Stomach (tissue), 9 donors: Measurements from ENCODE around the gene ZGLP1. TPM values are rescaled to one million over a fixed set of nuclear protein-coding genes. Genes with fewer than 3 reads are reported as not detected.

Source experiments
- DNase-seq, 2 donors: peaks; one replicate each; pipeline versions ENCODE4 v3.0.0 to v3.0.0-alpha.2; 2013 to 2019
- H3K27ac ChIP-seq, 5 donors: fragments of 200-600 bp in 4 of 5; sonication (generic) in 4 of 5; one replicate each; pipeline ENCODE4 v1.5.1; 2013 to 2019; ENCODE audit warnings: mild to moderate bottlenecking in 1 of 5, moderate library complexity in 1 of 5
- H3K27me3 ChIP-seq, 3 donors: fragments of 200-600 bp; sonication (generic); one replicate each; pipeline ENCODE4 v1.5.1; 2017 to 2019; ENCODE audit warnings: mixed run types in 1 of 3
- H3K36me3 ChIP-seq, 4 donors: fragments of 200-600 bp; sonication (generic); 1 replicate in 3 of 4; 2 replicates in 1 of 4; pipeline ENCODE4 v1.5.1; 2016 to 2019
- H3K4me1 ChIP-seq, 4 donors: fragments of 200-600 bp; sonication (generic); one replicate each; pipeline ENCODE4 v1.5.1; 2016 to 2019
- H3K4me3 ChIP-seq, 4 donors: fragments of 200-600 bp; sonication (generic) in 3 of 4; one replicate each; pipeline ENCODE4 v1.5.1; 2016 to 2019; ENCODE audit warnings: mild to moderate bottlenecking in 1 of 4
- H3K9me3 ChIP-seq, 4 donors: fragments of 200-600 bp; sonication (generic); one replicate each; pipeline ENCODE4 v1.5.1; 2016 to 2019
- EP300 ChIP-seq: sonication (generic); formaldehyde crosslinking; IDR thresholded peaks from one replicate; pipeline ENCODE4 v1.6.1; 2017; ENCODE audit warnings: antibody characterized with exemption
- POLR2A ChIP-seq, 4 donors: fragments of 450-650 bp; IDR thresholded peaks; one replicate each; pipeline ENCODE4 v1.6.1; 2016; ENCODE audit warnings: antibody characterized with exemption in 4 of 4, control low read depth in 2 of 4, mild to moderate bottlenecking in 1 of 4, moderate library complexity in 1 of 4
- POLR2AphosphoS5 ChIP-seq, 3 donors: sonication (generic); formaldehyde crosslinking; IDR thresholded peaks; one replicate each; pipeline ENCODE4 v1.6.1; 2016; ENCODE audit warnings: antibody characterized with exemption in 3 of 3
- WGBS, 5 donors: extraction: QIAGEN DNeasy Blood & Tissue Kit in 3 of 5; methylation state at CpG; one replicate each; pipeline versions ENCODE4 v1.1.5 to v1.1.7; 2013 to 2018; 5-methylcytosine and 5-hydroxymethylcytosine counted together
- intact Hi-C: fragments of 100-400 bp; cut with DNase I; formaldehyde crosslinking; loops from one replicate; pipeline ENCODE4 v1.15.1; 2023; ENCODE audit warnings: low total_unique reads
- polyA plus RNA-seq, 3 donors: library from polyadenylated mRNA; stranded (reverse); fragments of 200-250 nt; gene quantifications; one replicate each; pipeline ENCODE4 v1.2.3, GENCODE V29; 2013
- small RNA-seq, 4 donors: library from RNA; depleted of rRNA; stranded (forward); fragments of <200 nt; gene quantifications; one replicate each; pipeline ENCODE3, GENCODE V24; 2016
- total RNA-seq, 5 donors: library from RNA; depleted of rRNA; stranded (reverse); fragments of >200 nt; gene quantifications; one replicate each; pipeline versions ENCODE4 v1.1.0 to v1.2.3, GENCODE V29; 2014 to 2016
- TF ChIP-seq, protein P1 (sequence below), 7 experiments: fragments of 450-650 bp in 4 of 7; fragments of 200-600 bp in 3 of 7; sonication (generic) in 3 of 7; IDR thresholded peaks; one replicate each; pipeline ENCODE4 v1.5.1; 2016 to 2019; ENCODE audit warnings: antibody characterized with exemption in 7 of 7, control low read depth in 2 of 7, mild to moderate bottlenecking in 1 of 7
- donor health status: healthy with polysubstance abuse.
- donor health status: Bipolar disorder and iron deficiency.
- donor health status: healthy.

The ZGLP1 gene
- total and polyA plus RNA-seq, 8 donors, result 2.2 to 8.6 (median 3.7) TPM; not detected in 3

DNA sequence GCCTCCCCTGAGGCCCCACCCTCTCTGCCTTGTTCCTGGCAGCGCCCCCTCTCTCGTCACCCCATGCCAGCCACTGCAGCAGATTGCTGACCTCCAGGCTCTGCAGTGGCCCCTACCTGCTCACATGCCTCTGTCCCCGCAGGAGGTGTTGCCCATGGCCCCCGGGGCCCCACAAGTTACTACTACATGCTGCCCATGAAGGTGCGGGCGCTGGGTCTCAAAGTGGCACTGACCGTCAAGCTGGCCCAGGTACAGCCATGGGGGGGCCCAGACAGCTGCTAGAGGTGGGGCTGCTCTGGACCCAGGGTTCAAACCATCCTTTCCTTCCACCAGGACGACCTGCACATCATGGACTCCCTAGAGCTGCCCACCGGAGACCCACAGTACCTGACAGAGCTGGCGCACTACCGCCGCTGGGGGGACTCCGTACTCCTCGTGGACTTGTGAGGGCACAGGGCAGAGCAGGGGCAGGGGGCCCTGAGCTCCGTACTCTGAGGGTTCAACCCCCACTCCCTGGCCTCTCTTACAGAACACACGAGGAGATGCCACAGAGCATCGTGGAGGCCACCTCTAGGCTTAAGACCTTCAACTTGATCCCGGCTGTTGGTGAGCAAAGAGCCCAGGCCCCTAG, 51.4 kb downstream of the ZGLP1 start:
- intact Hi-C loops, result loop anchor here (10.0 kb wide), 1 partner anchor 143 kb away; the partner anchor contains the start of genes EIF3G and P2RY11
- H3K27ac ChIP-seq, result no peak overlapping the region
- no peak for TF ChIP-seq EP300
- TF ChIP-seq, protein P1, sequence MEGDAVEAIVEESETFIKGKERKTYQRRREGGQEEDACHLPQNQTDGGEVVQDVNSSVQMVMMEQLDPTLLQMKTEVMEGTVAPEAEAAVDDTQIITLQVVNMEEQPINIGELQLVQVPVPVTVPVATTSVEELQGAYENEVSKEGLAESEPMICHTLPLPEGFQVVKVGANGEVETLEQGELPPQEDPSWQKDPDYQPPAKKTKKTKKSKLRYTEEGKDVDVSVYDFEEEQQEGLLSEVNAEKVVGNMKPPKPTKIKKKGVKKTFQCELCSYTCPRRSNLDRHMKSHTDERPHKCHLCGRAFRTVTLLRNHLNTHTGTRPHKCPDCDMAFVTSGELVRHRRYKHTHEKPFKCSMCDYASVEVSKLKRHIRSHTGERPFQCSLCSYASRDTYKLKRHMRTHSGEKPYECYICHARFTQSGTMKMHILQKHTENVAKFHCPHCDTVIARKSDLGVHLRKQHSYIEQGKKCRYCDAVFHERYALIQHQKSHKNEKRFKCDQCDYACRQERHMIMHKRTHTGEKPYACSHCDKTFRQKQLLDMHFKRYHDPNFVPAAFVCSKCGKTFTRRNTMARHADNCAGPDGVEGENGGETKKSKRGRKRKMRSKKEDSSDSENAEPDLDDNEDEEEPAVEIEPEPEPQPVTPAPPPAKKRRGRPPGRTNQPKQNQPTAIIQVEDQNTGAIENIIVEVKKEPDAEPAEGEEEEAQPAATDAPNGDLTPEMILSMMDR (IDR thresholded peaks at IDR 0.05), result no peak
- TF ChIP-seq POLR2A (IDR thresholded peaks at IDR 0.05), result no peak
- H3K36me3 ChIP-seq, result peaks cover 44 to 66% (median 56%) of the 10 kb centered on the region in 4 donors
- H3K9me3 ChIP-seq, result no peaks in the 10 kb centered on the region
- H3K4me3 ChIP-seq, result no peak overlapping the region
- WGBS, 5 donors, result 92 to 96% (median 95%) methylated on average over 16 to 18 of the region's 18 CpGs
- no peak for DNase-seq
- H3K27me3 ChIP-seq, result no peaks in the 10 kb centered on the region
- peaks cover 10 to 44% (median 27%) of the 10 kb centered on the region in 4 donors for H3K4me1 ChIP-seq

DNA sequence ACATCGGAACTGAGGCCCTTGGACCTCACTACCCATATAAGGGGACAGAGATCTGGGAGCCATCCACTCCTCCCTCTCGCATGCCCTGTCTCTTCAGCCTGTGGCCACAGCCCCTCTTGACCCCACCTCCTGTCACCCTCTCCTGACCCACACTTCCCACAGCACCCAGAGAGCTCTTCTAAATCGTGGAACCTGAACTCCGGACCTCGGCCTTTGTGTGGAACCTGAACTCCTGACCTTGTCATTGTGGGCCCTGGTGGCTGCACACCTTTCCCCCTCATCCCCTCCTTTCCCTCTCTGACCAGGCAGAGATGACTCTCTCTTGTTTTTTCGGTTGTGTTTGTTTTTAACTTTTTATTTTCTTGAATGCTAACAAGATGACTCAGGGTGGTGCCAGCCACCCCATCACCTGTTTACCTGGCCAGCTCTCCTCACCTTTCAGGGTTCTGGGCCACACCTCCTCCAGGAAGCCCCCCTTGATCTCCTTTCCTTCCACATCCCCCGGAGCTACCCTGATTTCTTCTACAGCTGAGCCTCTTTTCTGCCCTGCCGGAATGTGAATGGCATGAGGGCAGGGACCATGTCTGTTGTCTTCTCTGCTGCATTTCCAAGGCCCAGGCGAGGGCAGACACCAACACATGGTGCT, 52.5 kb downstream of the ZGLP1 start:
- Histone ChIP-seq H3K27me3 (no peaks in the 10 kb centered on the region), H3K36me3 (peaks cover 44 to 66% (median 56%) of the 10 kb centered on the region in 4 donors), H3K4me3 (no peak overlapping the region), H3K9me3 (no peaks in the 10 kb centered on the region), H3K4me1 (peaks cover 16 to 53% (median 37%) of the 10 kb centered on the region in 4 donors), H3K27ac (no peak overlapping the region)
- TF ChIP-seq EP300, result no peak
- no peak for TF ChIP-seq POLR2A (IDR thresholded peaks at IDR 0.05)
- no peak for TF ChIP-seq POLR2AphosphoS5 (IDR thresholded peaks at IDR 0.05)
- TF ChIP-seq, protein P1 (IDR thresholded peaks at IDR 0.05), result no peak
- WGBS, 5 donors, result 79 to 84% (median 80%) methylated on average over 7 to 9 of the region's 9 CpGs
- DNase-seq, result no peak
- intact Hi-C loops, result loop anchor here (10.0 kb wide), 1 partner anchor 142 kb away; the partner anchor contains the start of genes EIF3G and P2RY11

DNA sequence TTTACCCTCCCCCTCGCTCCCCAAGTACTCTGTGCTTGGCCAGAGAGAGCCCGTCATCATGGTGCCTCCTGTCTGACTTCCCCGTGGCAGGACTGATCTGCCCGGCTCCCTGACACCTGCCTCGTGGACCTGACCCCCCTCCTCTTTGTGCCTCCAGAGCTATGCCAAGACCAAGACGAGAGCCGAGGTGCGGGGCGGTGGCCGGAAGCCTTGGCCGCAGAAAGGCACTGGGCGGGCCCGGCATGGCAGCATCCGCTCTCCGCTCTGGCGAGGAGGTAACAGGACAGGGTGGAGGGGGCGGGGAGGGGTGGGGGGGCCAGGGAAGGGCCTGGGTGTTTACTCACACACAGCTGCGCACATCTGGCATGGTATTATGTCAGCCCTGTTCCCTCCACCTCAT, 53.1 kb downstream of the ZGLP1 start:
- peaks cover 16 to 52% (median 38%) of the 10 kb centered on the region in 4 donors for H3K4me1 ChIP-seq
- peaks cover 44 to 66% (median 56%) of the 10 kb centered on the region in 4 donors for H3K36me3 ChIP-seq
- no peak overlapping the region for H3K27ac ChIP-seq
- TF ChIP-seq, protein P1 (IDR thresholded peaks at IDR 0.05), result no peak
- TF ChIP-seq POLR2A (IDR thresholded peaks at IDR 0.05) (no peak), EP300 (no peak), POLR2AphosphoS5 (IDR thresholded peaks at IDR 0.05) (no peak)
- intact Hi-C loops, result loop anchor here (10.0 kb wide), 1 partner anchor 142 kb away; the partner anchor contains the start of genes EIF3G and P2RY11
- H3K4me3 ChIP-seq, result no peak overlapping the region
- WGBS, 5 donors, result 80 to 88% (median 82%) methylated on average over 13 to 18 of the region's 18 CpGs
- no peak for DNase-seq
- no peaks in the 10 kb centered on the region for H3K9me3 ChIP-seq
- no peaks in the 10 kb centered on the region for H3K27me3 ChIP-seq

DNA sequence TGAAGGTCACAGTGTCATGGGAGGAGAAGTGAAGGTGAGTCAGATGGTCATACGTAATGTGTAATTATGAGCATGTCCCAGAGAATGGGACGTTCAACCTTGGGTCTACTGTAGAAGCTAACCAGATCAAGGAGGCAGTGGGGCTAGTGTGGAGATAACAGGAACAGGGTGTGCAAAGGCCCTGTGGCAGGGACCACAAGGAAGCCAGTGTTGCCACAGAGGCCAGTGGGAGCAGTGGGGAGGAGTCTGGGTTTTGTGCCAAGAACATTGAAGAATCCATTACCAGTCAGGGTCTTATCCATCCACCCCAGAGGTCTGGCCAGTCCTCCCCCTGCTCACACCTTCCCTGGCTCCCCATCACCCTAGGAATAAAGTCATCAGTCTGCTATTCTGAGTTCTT, 54.3 kb downstream of the ZGLP1 start:
- Histone ChIP-seq H3K9me3 (no peaks in the 10 kb centered on the region), H3K36me3 (peaks cover 44 to 66% (median 56%) of the 10 kb centered on the region in 4 donors), H3K4me3 (no peak overlapping the region), H3K27ac (no peak overlapping the region), H3K4me1 (peaks cover 16 to 50% (median 43%) of the 10 kb centered on the region in 4 donors), H3K27me3 (no peaks in the 10 kb centered on the region)
- WGBS, 5 donors, result 80 to 92% (median 85%) methylated on average over 2 of the region's 2 CpGs
- intact Hi-C loops, result loop anchor here (10.0 kb wide), 1 partner anchor 141 kb away; the partner anchor contains the start of genes EIF3G and P2RY11
- DNase-seq, result no peak
- TF ChIP-seq POLR2A (IDR thresholded peaks at IDR 0.05) (no peak), POLR2AphosphoS5 (IDR thresholded peaks at IDR 0.05) (no peak), EP300 (no peak)
- TF ChIP-seq, protein P1 (IDR thresholded peaks at IDR 0.05), result no peak

Small RNA genes within 50 kb of the gene (small RNA-seq; reads per million reads assigned to genes)
- 0 reads per million in 4 donors for gene AC011511.1
- 0 reads per million in 4 donors for gene AC011511.4

Other genes starting within 250 kb of the ZGLP1 start
- gene SHFL, start 223.5 kb downstream of the ZGLP1 start, total RNA-seq, result 10 to 100 TPM in 4 of 5 donors, 1 to 10 TPM in 1; 7.0 to 62.0 (median 21.4) TPM
- 10 to 100 TPM; 25.3 to 34.1 (median 25.7) TPM for gene SHFL, start 223.5 kb downstream of the ZGLP1 start, polyA plus RNA-seq
- 1 to 10 TPM in 2 of 5 donors, not detected in 3; 5.1 to 5.2 TPM for gene ANGPTL6, start 207.1 kb downstream of the ZGLP1 start, total RNA-seq
- 1 to 10 TPM in 1 of 3 donors, under 1 TPM in 2; 0.68 to 2.3 (median 0.75) TPM for gene ANGPTL6, start 207.1 kb downstream of the ZGLP1 start, polyA plus RNA-seq
- 10 to 100 TPM in 4 of 5 donors, 1 to 10 TPM in 1; 1.2 to 39.7 (median 20.4) TPM for gene PPAN, start 203.5 kb downstream of the ZGLP1 start, total RNA-seq
- 10 to 100 TPM; 33.8 to 52.3 (median 41.4) TPM for gene PPAN, start 203.5 kb downstream of the ZGLP1 start, polyA plus RNA-seq
- 10 to 100 TPM in 2 of 5 donors, 1 to 10 TPM in 3; 1.8 to 24.8 (median 3.2) TPM for gene P2RY11, start 198.1 kb downstream of the ZGLP1 start, total RNA-seq
- 1 to 10 TPM; 4.9 to 7.8 (median 5.1) TPM for gene P2RY11, start 198.1 kb downstream of the ZGLP1 start, polyA plus RNA-seq
- gene EIF3G, start 189.9 kb downstream of the ZGLP1 start, total RNA-seq, result 100 to 1,000 TPM; 144 to 324 (median 252) TPM
- gene EIF3G, start 189.9 kb downstream of the ZGLP1 start, polyA plus RNA-seq, result 100 to 1,000 TPM; 206 to 324 (median 225) TPM
- 10 to 100 TPM; 32.1 to 92.0 (median 58.9) TPM for gene DNMT1, start 114.9 kb downstream of the ZGLP1 start, total RNA-seq
- gene DNMT1, start 114.9 kb downstream of the ZGLP1 start, polyA plus RNA-seq, result 10 to 100 TPM; 16.6 to 29.3 (median 23.2) TPM
- gene S1PR2, start 78.5 kb downstream of the ZGLP1 start, total RNA-seq, result 10 to 100 TPM in 1 of 5 donors, 1 to 10 TPM in 1, under 1 TPM in 2, not detected in 1; 0.29 to 11.7 (median 5.1) TPM
- gene S1PR2, start 78.5 kb downstream of the ZGLP1 start, polyA plus RNA-seq, result 1 to 10 TPM; 2.4 to 2.9 (median 2.7) TPM
- gene MRPL4, start 57.6 kb downstream of the ZGLP1 start, total RNA-seq, result 100 to 1,000 TPM in 1 of 5 donors, 10 to 100 TPM in 4; 16.1 to 314 (median 58.4) TPM
- 10 to 100 TPM; 48.7 to 53.1 (median 51.8) TPM for gene MRPL4, start 57.6 kb downstream of the ZGLP1 start, polyA plus RNA-seq
- gene ICAM1, start 38.7 kb downstream of the ZGLP1 start, total RNA-seq, result 10 to 100 TPM in 2 of 5 donors, 1 to 10 TPM in 3; 2.3 to 15.6 (median 8.7) TPM
- 1 to 10 TPM; 7.9 to 9.5 (median 8.8) TPM for gene ICAM1, start 38.7 kb downstream of the ZGLP1 start, polyA plus RNA-seq
- 1 to 10 TPM in 1 of 5 donors, not detected in 4; 1.9 TPM for gene ICAM4, start 22.9 kb downstream of the ZGLP1 start, total RNA-seq
- gene ICAM4, start 22.9 kb downstream of the ZGLP1 start, polyA plus RNA-seq, result under 1 TPM in 2 of 3 donors, not detected in 1; 0.56 to 0.85 TPM
- under 1 TPM in 1 of 5 donors, not detected in 4; 0.45 TPM for gene ICAM5, start 19.9 kb downstream of the ZGLP1 start, total RNA-seq
- under 1 TPM in 2 of 3 donors, not detected in 1; 0.12 to 0.50 TPM for gene ICAM5, start 19.9 kb downstream of the ZGLP1 start, polyA plus RNA-seq
- gene FDX2, start 6.2 kb upstream of the ZGLP1 start, total RNA-seq, result 10 to 100 TPM in 2 of 5 donors, 1 to 10 TPM in 1, under 1 TPM in 1, not detected in 1; 0.89 to 54.3 (median 14.9) TPM
- 10 to 100 TPM; 28.8 to 32.9 (median 29.5) TPM for gene FDX2, start 6.2 kb upstream of the ZGLP1 start, polyA plus RNA-seq
- 10 to 100 TPM in 4 of 5 donors, 1 to 10 TPM in 1; 7.5 to 74.7 (median 21.4) TPM for gene RAVER1, start 23.7 kb upstream of the ZGLP1 start, total RNA-seq
- 1 to 10 TPM; 3.3 to 9.3 (median 7.2) TPM for gene RAVER1, start 23.7 kb upstream of the ZGLP1 start, polyA plus RNA-seq
- gene ICAM3, start 29.8 kb upstream of the ZGLP1 start, total RNA-seq, result 10 to 100 TPM in 1 of 5 donors, 1 to 10 TPM in 3, not detected in 1; 3.5 to 17.1 (median 7.4) TPM
- 10 to 100 TPM in 1 of 3 donors, 1 to 10 TPM in 2; 8.5 to 10.5 (median 10.0) TPM for gene ICAM3, start 29.8 kb upstream of the ZGLP1 start, polyA plus RNA-seq
- gene TYK2, start 70.8 kb upstream of the ZGLP1 start, total RNA-seq, result 100 to 1,000 TPM in 4 of 5 donors, 10 to 100 TPM in 1; 45.2 to 365 (median 314) TPM
- gene TYK2, start 70.8 kb upstream of the ZGLP1 start, polyA plus RNA-seq, result 100 to 1,000 TPM in 2 of 3 donors, 10 to 100 TPM in 1; 88.8 to 144 (median 107) TPM
- gene CDC37, start 93.7 kb upstream of the ZGLP1 start, total RNA-seq, result 100 to 1,000 TPM in 4 of 5 donors, 10 to 100 TPM in 1; 84.3 to 390 (median 174) TPM
- 100 to 1,000 TPM; 145 to 179 (median 164) TPM for gene CDC37, start 93.7 kb upstream of the ZGLP1 start, polyA plus RNA-seq
- 10 to 100 TPM in 2 of 5 donors, 1 to 10 TPM in 3; 2.3 to 30.7 (median 8.9) TPM for gene PDE4A, start 110.7 kb upstream of the ZGLP1 start, total RNA-seq
- gene PDE4A, start 110.7 kb upstream of the ZGLP1 start, polyA plus RNA-seq, result 10 to 100 TPM in 2 of 3 donors, 1 to 10 TPM in 1; 5.0 to 12.9 (median 11.0) TPM
- gene KEAP1, start 193.5 kb upstream of the ZGLP1 start, total RNA-seq, result 10 to 100 TPM; 15.8 to 84.9 (median 24.6) TPM
- 10 to 100 TPM; 49.6 to 88.1 (median 52.3) TPM for gene KEAP1, start 193.5 kb upstream of the ZGLP1 start, polyA plus RNA-seq
- gene S1PR5, start 207.6 kb upstream of the ZGLP1 start, total RNA-seq, result under 1 TPM in 1 of 5 donors, not detected in 4; 0.73 TPM
- gene S1PR5, start 207.6 kb upstream of the ZGLP1 start, polyA plus RNA-seq, result 10 to 100 TPM in 1 of 3 donors, under 1 TPM in 1, not detected in 1; 0.19 to 13.3 TPM
- 100 to 1,000 TPM in 1 of 5 donors, 10 to 100 TPM in 3, 1 to 10 TPM in 1; 2.3 to 336 (median 26.2) TPM for gene ATG4D, start 234.1 kb upstream of the ZGLP1 start, total RNA-seq
- 10 to 100 TPM; 26.3 to 48.9 (median 27.2) TPM for gene ATG4D, start 234.1 kb upstream of the ZGLP1 start, polyA plus RNA-seq